SK-N-SH (cell line): ENCODE measurements around the gene TLN1. TPM values are rescaled to one million over a fixed set of nuclear protein-coding genes. Genes with fewer than 3 reads are reported as not detected.

Source experiments
- CTCF ChIA-PET: fragments of 300-600, 350-600 bp; formaldehyde crosslinking; extraction: SDS; loops from one replicate; lab custom pipeline; 2021; lab: Yijun Ruan, JAX
- POLR2A ChIA-PET: fragments of 350-600 bp; sonication (Branson Sonifier 250); formaldehyde crosslinking; extraction: SDS; loops from one replicate; lab custom pipeline; 2020; ENCODE audit warnings: antibody characterized with exemption, inconsistent platforms; lab: Yijun Ruan, JAX
- DNase-seq: peaks from one replicate; pipeline ENCODE4 v3.0.0; 2012
- H2AFZ ChIP-seq: fragments of 200-600 bp; sonication (generic); 2 replicates; pipeline ENCODE4 v1.8.1; 2016; ENCODE audit warnings: antibody characterized with exemption, mild to moderate bottlenecking, low read depth
- H3F3A ChIP-seq: fragments of 200-600 bp; sonication (generic); replicated peaks from 2 replicates; pipeline ENCODE3; 2016; ENCODE audit warnings: antibody characterized with exemption, mild to moderate bottlenecking; ENCODE audit not compliant: insufficient read depth
- H3K27ac ChIP-seq, 2 experiments: fragments of 200-500 bp in 1 of 2; fragments of 200-600 bp in 1 of 2; sonication (Bioruptor generic) in 1 of 2; sonication (generic), shearing (Covaris generic) in 1 of 2; 2 replicates each; pipeline versions ENCODE4 v1.5.1 to v1.6.1; 2014 to 2016; ENCODE audit warnings: low read depth in 2 of 2, inconsistent platforms in 1 of 2, low read length in 1 of 2, mild to moderate bottlenecking in 1 of 2, mixed read lengths in 1 of 2
- H3K27me3 ChIP-seq: fragments of 200-600 bp; sonication (generic), shearing (Covaris generic); 2 replicates; pipeline ENCODE4 v1.6.1; 2016; ENCODE audit warnings: mixed run types; ENCODE audit not compliant: insufficient read depth
- H3K36me3 ChIP-seq, 2 experiments: fragments of 200-500 bp in 1 of 2; fragments of 200-600 bp in 1 of 2; sonication (Bioruptor generic) in 1 of 2; sonication (generic) in 1 of 2; replicated peaks in 1 of 2; 2 replicates each; pipeline versions ENCODE3 to v1.5.1; 2014 to 2016; ENCODE audit warnings: low read length in 1 of 2, mild to moderate bottlenecking in 1 of 2; ENCODE audit not compliant: insufficient read depth in 2 of 2, control insufficient read depth in 1 of 2
- H3K4me1 ChIP-seq, 2 experiments: fragments of 200-500 bp in 1 of 2; fragments of 200-600 bp in 1 of 2; sonication (Bioruptor generic) in 1 of 2; sonication (generic), shearing (Covaris generic) in 1 of 2; 2 replicates each; pipeline versions ENCODE4 v1.5.1 to v1.6.1; 2014 to 2016; ENCODE audit warnings: low read depth in 1 of 2, low read length in 1 of 2, mixed run types in 1 of 2; ENCODE audit not compliant: insufficient read depth in 2 of 2, control insufficient read depth in 1 of 2
- H3K4me2 ChIP-seq: fragments of 200-600 bp; sonication (generic), shearing (Covaris generic); 2 replicates; pipeline ENCODE4 v1.6.1; 2017; ENCODE audit warnings: mixed run types
- H3K4me3 ChIP-seq, 2 experiments: fragments of 200-500 bp in 1 of 2; fragments of 200-600 bp in 1 of 2; sonication (Bioruptor generic) in 1 of 2; sonication (generic), shearing (Covaris generic) in 1 of 2; 2 replicates each; pipeline versions ENCODE4 v1.5.1 to v1.8.1; 2014 to 2016; ENCODE audit warnings: low read depth in 2 of 2, inconsistent platforms in 1 of 2, low read length in 1 of 2, mild to moderate bottlenecking in 1 of 2, mixed read lengths in 1 of 2, moderate library complexity in 1 of 2
- H3K79me2 ChIP-seq: fragments of 200-600 bp; sonication (generic); 2 replicates; pipeline ENCODE4 v1.8.1; 2017; ENCODE audit warnings: mild to moderate bottlenecking; ENCODE audit not compliant: insufficient read depth
- H3K9ac ChIP-seq: fragments of 200-600 bp; sonication (generic); 2 replicates; pipeline ENCODE4 v1.6.1; 2017; ENCODE audit warnings: mixed run types
- H3K9me2 ChIP-seq: fragments of 200-600 bp; sonication (generic); 2 replicates; pipeline ENCODE4 v1.6.1; 2017; ENCODE audit warnings: mixed run types
- H3K9me3 ChIP-seq: fragments of 200-600 bp; sonication (generic); 2 replicates; pipeline ENCODE4 v1.6.1; 2017; ENCODE audit warnings: mixed run types, mild to moderate bottlenecking, moderate library complexity
- H4K20me1 ChIP-seq: fragments of 200-600 bp; sonication (generic); 2 replicates; pipeline ENCODE4 v1.6.1; 2017; ENCODE audit warnings: mild to moderate bottlenecking, mixed run types; ENCODE audit not compliant: insufficient read depth
- CHD2 ChIP-seq: fragments of 150-350 bp; IDR thresholded peaks from 2 replicates; pipeline ENCODE4 v1.6.1; 2018; ENCODE audit warnings: low read length; ENCODE audit not compliant: partially characterized antibody
- ELF1 ChIP-seq: IDR thresholded peaks from 2 replicates; pipeline ENCODE4 v1.4.0; 2012
- EP300 ChIP-seq, 2 experiments: IDR thresholded peaks; 2 replicates each; pipeline versions ENCODE4 v1.4.0 to v1.6.1; 2012; ENCODE audit warnings: borderline replicate concordance in 1 of 2, low read depth in 1 of 2, low read length in 1 of 2
- FOSL2 ChIP-seq: IDR thresholded peaks from 2 replicates; pipeline ENCODE4 v1.4.0; 2012; ENCODE audit warnings: low read depth, mild to moderate bottlenecking, moderate library complexity, borderline replicate concordance
- FOXJ3 ChIP-seq: sonication (generic); formaldehyde crosslinking; IDR thresholded peaks from 2 replicates; pipeline ENCODE4 v1.5.1; 2020; ENCODE audit warnings: mild to moderate bottlenecking, missing genetic modification reagents
- GABPA ChIP-seq: IDR thresholded peaks from 2 replicates; pipeline ENCODE4 v1.4.0; 2012; ENCODE audit warnings: low read depth, mild to moderate bottlenecking
- GATA2 ChIP-seq: sonication (generic); formaldehyde crosslinking; IDR thresholded peaks from 2 replicates; pipeline ENCODE4 v1.5.0; 2020; ENCODE audit warnings: mild to moderate bottlenecking, missing genetic modification reagents
- JUND ChIP-seq: IDR thresholded peaks from 2 replicates; pipeline ENCODE4 v1.4.0; 2012
- MEF2A ChIP-seq: IDR thresholded peaks from 2 replicates; pipeline ENCODE4 v1.4.0; 2012; ENCODE audit warnings: low read depth, borderline replicate concordance
- MXI1 ChIP-seq: IDR thresholded peaks from 2 replicates; pipeline ENCODE4 v1.6.1; 2012; ENCODE audit warnings: mild to moderate bottlenecking, low read depth, low read length, improper control_type of control experiment
- POLR2AphosphoS5 ChIP-seq: IDR thresholded peaks from 2 replicates; pipeline ENCODE4 v1.6.1; 2012; ENCODE audit warnings: low read depth, low read length
- RCOR1 ChIP-seq: fragments of 150-350 bp; IDR thresholded peaks from 2 replicates; pipeline ENCODE4 v1.6.1; 2017; ENCODE audit warnings: antibody characterized with exemption, low read length
- RFX5 ChIP-seq: IDR thresholded peaks from 2 replicates; pipeline ENCODE4 v1.6.1; 2012; ENCODE audit warnings: mild to moderate bottlenecking, improper control_type of control experiment, low read length
- SIN3A ChIP-seq: IDR thresholded peaks from 2 replicates; pipeline ENCODE4 v1.6.1; 2012; ENCODE audit warnings: low read depth, mild to moderate bottlenecking, low read length, moderate library complexity, borderline replicate concordance
- TCF12 ChIP-seq: IDR thresholded peaks from 2 replicates; pipeline ENCODE4 v1.4.0; 2012
- TEAD4 ChIP-seq: IDR thresholded peaks from 2 replicates; pipeline ENCODE4 v1.4.0; 2012; ENCODE audit warnings: mild to moderate bottlenecking, borderline replicate concordance; ENCODE audit not compliant: insufficient read depth
- YY1 ChIP-seq: IDR thresholded peaks from 2 replicates; pipeline ENCODE4 v1.4.0; 2012; ENCODE audit warnings: low read depth, mild to moderate bottlenecking
- WGBS: methylation state at CpG from one replicate; pipeline ENCODE4 v1.1.6; 2017; ENCODE audit warnings: low lambda C conversion rate; 5-methylcytosine and 5-hydroxymethylcytosine counted together
- polyA plus RNA-seq, 3 experiments: library from polyadenylated mRNA; depleted of rRNA; stranded (reverse); fragments of >200 nt; gene quantifications; 2 replicates each; pipeline ENCODE4 v1.2.3, GENCODE V29; 2012
- TF ChIP-seq, protein P1 (sequence below): fragments of 150-350 bp; IDR thresholded peaks from 2 replicates; pipeline ENCODE4 v1.6.1; 2017; ENCODE audit warnings: antibody characterized with exemption, low read length, low read depth, borderline replicate concordance
- TF ChIP-seq, protein P2 (sequence below): IDR thresholded peaks from 2 replicates; pipeline ENCODE4 v1.4.0; 2012; ENCODE audit warnings: low read depth
- TF ChIP-seq, protein P3 (sequence below): IDR thresholded peaks from 2 replicates; pipeline ENCODE4; 2012
- TF ChIP-seq, protein P4 (sequence below): IDR thresholded peaks from 2 replicates; pipeline ENCODE4 v1.4.0; 2012; ENCODE audit warnings: low read depth, borderline replicate concordance

The TLN1 gene, protein sequence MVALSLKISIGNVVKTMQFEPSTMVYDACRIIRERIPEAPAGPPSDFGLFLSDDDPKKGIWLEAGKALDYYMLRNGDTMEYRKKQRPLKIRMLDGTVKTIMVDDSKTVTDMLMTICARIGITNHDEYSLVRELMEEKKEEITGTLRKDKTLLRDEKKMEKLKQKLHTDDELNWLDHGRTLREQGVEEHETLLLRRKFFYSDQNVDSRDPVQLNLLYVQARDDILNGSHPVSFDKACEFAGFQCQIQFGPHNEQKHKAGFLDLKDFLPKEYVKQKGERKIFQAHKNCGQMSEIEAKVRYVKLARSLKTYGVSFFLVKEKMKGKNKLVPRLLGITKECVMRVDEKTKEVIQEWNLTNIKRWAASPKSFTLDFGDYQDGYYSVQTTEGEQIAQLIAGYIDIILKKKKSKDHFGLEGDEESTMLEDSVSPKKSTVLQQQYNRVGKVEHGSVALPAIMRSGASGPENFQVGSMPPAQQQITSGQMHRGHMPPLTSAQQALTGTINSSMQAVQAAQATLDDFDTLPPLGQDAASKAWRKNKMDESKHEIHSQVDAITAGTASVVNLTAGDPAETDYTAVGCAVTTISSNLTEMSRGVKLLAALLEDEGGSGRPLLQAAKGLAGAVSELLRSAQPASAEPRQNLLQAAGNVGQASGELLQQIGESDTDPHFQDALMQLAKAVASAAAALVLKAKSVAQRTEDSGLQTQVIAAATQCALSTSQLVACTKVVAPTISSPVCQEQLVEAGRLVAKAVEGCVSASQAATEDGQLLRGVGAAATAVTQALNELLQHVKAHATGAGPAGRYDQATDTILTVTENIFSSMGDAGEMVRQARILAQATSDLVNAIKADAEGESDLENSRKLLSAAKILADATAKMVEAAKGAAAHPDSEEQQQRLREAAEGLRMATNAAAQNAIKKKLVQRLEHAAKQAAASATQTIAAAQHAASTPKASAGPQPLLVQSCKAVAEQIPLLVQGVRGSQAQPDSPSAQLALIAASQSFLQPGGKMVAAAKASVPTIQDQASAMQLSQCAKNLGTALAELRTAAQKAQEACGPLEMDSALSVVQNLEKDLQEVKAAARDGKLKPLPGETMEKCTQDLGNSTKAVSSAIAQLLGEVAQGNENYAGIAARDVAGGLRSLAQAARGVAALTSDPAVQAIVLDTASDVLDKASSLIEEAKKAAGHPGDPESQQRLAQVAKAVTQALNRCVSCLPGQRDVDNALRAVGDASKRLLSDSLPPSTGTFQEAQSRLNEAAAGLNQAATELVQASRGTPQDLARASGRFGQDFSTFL (N-terminal part only)
- polyA plus RNA-seq (2012; rRNA removed) = 91.8 and 115 TPM in 2 replicates
- 32.7 and 72.5 TPM in 2 replicates for polyA plus RNA-seq (2012; cell fraction: cytosol; rRNA removed)
- polyA plus RNA-seq (2012; cell fraction: nucleus; rRNA removed) = 183 and 220 TPM in 2 replicates

DNA sequence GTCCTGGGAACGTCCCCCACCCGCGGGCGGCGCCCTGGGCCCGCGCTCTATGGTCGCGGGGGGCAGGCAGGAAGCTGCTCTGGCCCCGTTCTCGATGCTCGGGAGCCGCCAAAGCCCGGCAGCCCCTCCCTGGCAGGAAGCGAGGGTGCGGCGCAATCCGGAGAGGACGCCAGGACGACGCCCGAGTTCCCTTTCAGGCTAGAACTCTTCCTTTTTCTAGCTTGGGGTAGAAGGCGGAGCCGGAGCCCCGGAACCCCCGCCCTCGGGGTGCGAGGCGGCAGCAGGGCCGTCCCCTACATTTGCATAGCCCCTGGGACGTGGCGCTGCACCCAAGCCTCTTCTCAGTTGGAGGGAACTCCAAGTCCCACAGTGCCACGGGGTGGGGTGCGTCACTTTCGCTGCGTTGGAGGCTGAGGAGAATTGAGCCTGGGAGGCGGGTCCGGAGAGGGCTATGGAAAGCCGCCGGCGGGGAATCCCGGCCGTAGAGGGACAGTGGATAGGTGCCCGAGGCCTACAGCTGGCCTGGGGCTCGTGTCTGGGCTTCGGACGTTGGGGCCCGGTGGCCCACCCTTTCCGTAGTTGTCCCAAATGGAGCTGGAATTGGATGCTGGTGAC is at the start of gene TLN1, which contains the start of gene CREB3:
TSS of gene TLN1 (minus strand) at position 11 of the 615 bp plus-strand sequence. CDS start 6,501 bp downstream, outside the sequence.
TSS of gene CREB3 (plus strand) at position 482 of the 615 bp plus-strand sequence. CDS start at position 589, 107 bp downstream.
- peak within 1 kb of the TSS; percentile 89 to 96 for H3K4me3 ChIP-seq
- H3K9ac ChIP-seq = peak within 1 kb of the TSS; percentile 94
- 0 out of 2 replicates have a peak within 1 kb of the TSS, but pooled peaks have one; percentile 27 for H2AFZ ChIP-seq
- peak within 1 kb of the TSS; percentile 91 for H3K4me2 ChIP-seq
- DNase-seq = peak; percentile 97
- ChIA-PET POLR2A (interaction anchor here (0.8 to 3.1 kb wide), 12 partner anchors 11 to 74 kb away, joined by 3 to 28 read pairs (median 6); partner anchors contain the start of genes ARHGEF39, CCDC107, GBA2 and RGP1), CTCF (interaction anchor here (0.7 to 9.7 kb wide), 23 partner anchors 9 to 150 kb away, joined by 3 to 103 read pairs (median 5); partner anchors contain the start of genes ARHGEF39, CCDC107, GBA2 and HINT2)
- H3K9me2 ChIP-seq = no peaks in the 10 kb centered on the region
- H3F3A ChIP-seq = peaks cover 68% of the 10 kb centered on the region
- peaks cover 26 to 35% of the 10 kb centered on the region in 2 experiments for H3K36me3 ChIP-seq
- no peaks in the 10 kb centered on the region for H3K9me3 ChIP-seq
- 0% methylated on average over 13 of the region's 49 CpGs for WGBS
- peaks cover 16% of the 10 kb centered on the region for H4K20me1 ChIP-seq
- no peaks in the 10 kb centered on the region for H3K27me3 ChIP-seq
- H3K79me2 ChIP-seq = peaks cover 74% of the 10 kb centered on the region
- peak within 1 kb of the TSS; percentile 88 to 94 for H3K27ac ChIP-seq
- peaks cover 34 to 49% of the 10 kb centered on the region in 2 experiments for H3K4me1 ChIP-seq
- peak; percentile 94 for TF ChIP-seq GABPA
- TF ChIP-seq, protein P1, sequence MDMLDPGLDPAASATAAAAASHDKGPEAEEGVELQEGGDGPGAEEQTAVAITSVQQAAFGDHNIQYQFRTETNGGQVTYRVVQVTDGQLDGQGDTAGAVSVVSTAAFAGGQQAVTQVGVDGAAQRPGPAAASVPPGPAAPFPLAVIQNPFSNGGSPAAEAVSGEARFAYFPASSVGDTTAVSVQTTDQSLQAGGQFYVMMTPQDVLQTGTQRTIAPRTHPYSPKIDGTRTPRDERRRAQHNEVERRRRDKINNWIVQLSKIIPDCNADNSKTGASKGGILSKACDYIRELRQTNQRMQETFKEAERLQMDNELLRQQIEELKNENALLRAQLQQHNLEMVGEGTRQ = no peak
- TF ChIP-seq FOSL2 = peak; percentile 20; the same call in 1 of the 2 replicates
- no peak for TF ChIP-seq JUND
- TF ChIP-seq, protein P2, sequence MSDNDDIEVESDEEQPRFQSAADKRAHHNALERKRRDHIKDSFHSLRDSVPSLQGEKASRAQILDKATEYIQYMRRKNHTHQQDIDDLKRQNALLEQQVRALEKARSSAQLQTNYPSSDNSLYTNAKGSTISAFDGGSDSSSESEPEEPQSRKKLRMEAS = peak; percentile 81
- TF ChIP-seq YY1 = 0 out of 2 replicates have a peak, but pooled peaks have one; percentile 26
- TF ChIP-seq MXI1 = no peak
- TF ChIP-seq FOXJ3 = 0 out of 2 replicates have a peak, but pooled peaks have one; percentile 20
- TF ChIP-seq ELF1 = peak; percentile 90
- no peak for TF ChIP-seq GATA2 (CRISPR knock-in tag)
- TF ChIP-seq SIN3A = peak; percentile 82
- 0 out of 2 replicates have a peak, but pooled peaks have one; percentile 49 for TF ChIP-seq TEAD4
- peak; percentile 59; the same call in 1 of the 2 replicates for TF ChIP-seq POLR2AphosphoS5
- peak; percentile 27 for TF ChIP-seq RCOR1
- peak in 1 of 2 experiments; percentile 62; a peak in 1 of 4 replicates for TF ChIP-seq EP300 (IDR thresholded peaks at IDR 0.05; ENCODE audit: borderline replicate concordance in 1 of 2, low read depth in 1 of 2, low read length in 1 of 2)
- TF ChIP-seq RFX5 = peak; percentile 32; the same call in 1 of the 2 replicates
- no peak for TF ChIP-seq MEF2A
- TF ChIP-seq CHD2 = peak; percentile 65
- TF ChIP-seq TCF12 = 0 out of 2 replicates have a peak, but pooled peaks have one; percentile 45
- TF ChIP-seq, protein P3, sequence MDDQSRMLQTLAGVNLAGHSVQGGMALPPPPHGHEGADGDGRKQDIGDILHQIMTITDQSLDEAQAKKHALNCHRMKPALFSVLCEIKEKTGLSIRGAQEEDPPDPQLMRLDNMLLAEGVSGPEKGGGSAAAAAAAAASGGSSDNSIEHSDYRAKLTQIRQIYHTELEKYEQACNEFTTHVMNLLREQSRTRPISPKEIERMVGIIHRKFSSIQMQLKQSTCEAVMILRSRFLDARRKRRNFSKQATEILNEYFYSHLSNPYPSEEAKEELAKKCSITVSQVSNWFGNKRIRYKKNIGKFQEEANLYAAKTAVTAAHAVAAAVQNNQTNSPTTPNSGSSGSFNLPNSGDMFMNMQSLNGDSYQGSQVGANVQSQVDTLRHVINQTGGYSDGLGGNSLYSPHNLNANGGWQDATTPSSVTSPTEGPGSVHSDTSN = no peak; the same call in 1 of the 2 replicates
- TF ChIP-seq, protein P4, sequence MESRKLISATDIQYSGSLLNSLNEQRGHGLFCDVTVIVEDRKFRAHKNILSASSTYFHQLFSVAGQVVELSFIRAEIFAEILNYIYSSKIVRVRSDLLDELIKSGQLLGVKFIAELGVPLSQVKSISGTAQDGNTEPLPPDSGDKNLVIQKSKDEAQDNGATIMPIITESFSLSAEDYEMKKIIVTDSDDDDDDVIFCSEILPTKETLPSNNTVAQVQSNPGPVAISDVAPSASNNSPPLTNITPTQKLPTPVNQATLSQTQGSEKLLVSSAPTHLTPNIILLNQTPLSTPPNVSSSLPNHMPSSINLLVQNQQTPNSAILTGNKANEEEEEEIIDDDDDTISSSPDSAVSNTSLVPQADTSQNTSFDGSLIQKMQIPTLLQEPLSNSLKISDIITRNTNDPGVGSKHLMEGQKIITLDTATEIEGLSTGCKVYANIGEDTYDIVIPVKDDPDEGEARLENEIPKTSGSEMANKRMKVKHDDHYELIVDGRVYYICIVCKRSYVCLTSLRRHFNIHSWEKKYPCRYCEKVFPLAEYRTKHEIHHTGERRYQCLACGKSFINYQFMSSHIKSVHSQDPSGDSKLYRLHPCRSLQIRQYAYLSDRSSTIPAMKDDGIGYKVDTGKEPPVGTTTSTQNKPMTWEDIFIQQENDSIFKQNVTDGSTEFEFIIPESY = no peak; the same call in 1 of the 2 replicates
